ENCODE data around the gene CLIP2. TPM values are rescaled to one million over a fixed set of nuclear protein-coding genes. Genes with fewer than 3 reads are reported as not detected.
"Not testable (repeated sequence)": the region's sequence is repeated elsewhere in the genome, so short reads cannot be mapped to it uniquely, and the experiment has no call there.

CLIP2 gene
- total RNA-seq, 1 donor from 2014 or later: 44.9 TPM

- no peak for DNase-seq (ENCODE audit: low read depth)
These were observed 141.8 kb downstream of the CLIP2 start for GRCh38 chr7:74430961-74431466.

GRCh38 chr7:74437291-74437571 lies 148.0 kb downstream of the CLIP2 start:
- not testable (repeated sequence) for DNase-seq (ENCODE audit: low read depth)

GRCh38 chr7:74438327-74438726 lies 149.1 kb downstream of the CLIP2 start:
- DNase-seq (ENCODE audit: low read depth): no peak

- no peak for DNase-seq (ENCODE audit: low read depth)
These were observed 150.3 kb downstream of the CLIP2 start for GRCh38 chr7:74439541-74439940.

- DNase-seq (ENCODE audit: low read depth): not testable (repeated sequence)
These were observed 150.9 kb downstream of the CLIP2 start for GRCh38 chr7:74440143-74440542.

- peak; percentile 53 for DNase-seq (ENCODE audit: low read depth)
These were observed 152.6 kb downstream of the CLIP2 start for GRCh38 chr7:74441801-74442200.

GRCh38 chr7:74443543-74444247 lies 154.5 kb downstream of the CLIP2 start:
- DNase-seq (ENCODE audit: low read depth): no peak

- DNase-seq (ENCODE audit: low read depth): no peak
These were observed 159.9 kb downstream of the CLIP2 start for GRCh38 chr7:74449144-74449543.

- DNase-seq (ENCODE audit: low read depth): no peak
These were observed 160.7 kb downstream of the CLIP2 start for GRCh38 chr7:74449809-74450397.

- peak; percentile 62 for DNase-seq (ENCODE audit: low read depth)
These were observed 163.6 kb downstream of the CLIP2 start for GRCh38 chr7:74452748-74453321.

GRCh38 chr7:74453322-74454011 lies 164.3 kb downstream of the CLIP2 start, which contains the start of gene GTF2IRD1:
GTF2IRD1 (plus strand) TSS chr7:74453906; CDS start chr7:74508081, 54,175 bp downstream.
- DNase-seq (ENCODE audit: low read depth): no peak

- DNase-seq (ENCODE audit: low read depth): no peak
These were observed 165.1 kb downstream of the CLIP2 start for GRCh38 chr7:74454021-74454924.

GRCh38 chr7:74454925-74455288 lies 165.7 kb downstream of the CLIP2 start:
- no peak for DNase-seq (ENCODE audit: low read depth)

- no peak for DNase-seq (ENCODE audit: low read depth)
These were observed 166.1 kb downstream of the CLIP2 start for GRCh38 chr7:74455291-74455804.

Other genes with a start within 250 kb of the CLIP2 start
- gene LIMK1, start 205.6 kb upstream of the CLIP2 start, total RNA-seq: 40.8 and 69.2 TPM in 2 replicates
- 332 and 407 TPM in 2 replicates for gene EIF4H, start 115.1 kb upstream of the CLIP2 start, total RNA-seq
- gene LAT2, start 79.4 kb upstream of the CLIP2 start, total RNA-seq: 0.35 and 1.0 TPM in 2 replicates
- gene RFC2, start 35.0 kb upstream of the CLIP2 start, total RNA-seq: 8.8 and 24.7 TPM in 2 replicates
- 27.3 and 52.2 TPM in 2 replicates for gene GTF2IRD1, start 164.5 kb downstream of the CLIP2 start, total RNA-seq